HEK293 (cell line): ENCODE results near the gene BAIAP3.

Experiments used
- CTCF ChIA-PET: fragments of 350-600 bp; formaldehyde crosslinking; extraction: SDS; loops from one replicate; lab custom pipeline; 2021; ENCODE audit warnings: antibody characterized with exemption; lab: Yijun Ruan, JAX
- POLR2A ChIA-PET: fragments of 300-600 bp; formaldehyde crosslinking; extraction: SDS; loops from one replicate; lab custom pipeline; 2020; ENCODE audit warnings: antibody characterized with exemption, inconsistent platforms; lab: Yijun Ruan, JAX
- H3K27ac ChIP-seq: fragments of 200-500 bp; sonication (Bioruptor generic); 2 replicates; pipeline ENCODE4 v1.5.1; 2014; ENCODE audit warnings: low read depth, low read length, control low read depth, inconsistent platforms; ENCODE audit errors: extremely low read depth
- H3K36me3 ChIP-seq, 2 experiments: fragments of 200-500 bp in 1 of 2; sonication (Bioruptor generic) in 1 of 2; 1 replicate in 1 of 2; 2 replicates in 1 of 2; pipeline ENCODE4 v1.5.1; 2014 to 2017; ENCODE audit warnings: inconsistent platforms in 2 of 2, low read length in 2 of 2; ENCODE audit not compliant: control insufficient read depth in 2 of 2, insufficient read depth in 1 of 2
- H3K4me1 ChIP-seq: fragments of 200-500 bp; sonication (Bioruptor generic); 2 replicates; pipeline ENCODE4 v1.5.1; 2014; ENCODE audit warnings: mild to moderate bottlenecking, low read length, inconsistent platforms; ENCODE audit not compliant: control insufficient read depth, insufficient read depth
- H3K4me3 ChIP-seq: 2 replicates; pipeline ENCODE4 v1.5.1; 2011; ENCODE audit warnings: low read depth, mild to moderate bottlenecking, control low read depth, low read length, moderate library complexity
- H3K9me3 ChIP-seq: fragments of 200-500 bp; sonication (Bioruptor generic); 2 replicates; pipeline ENCODE4 v1.5.1; 2014; ENCODE audit warnings: low read depth, low read length, inconsistent platforms; ENCODE audit not compliant: control insufficient read depth, insufficient read depth
- GLI2 ChIP-seq: fragments of 450-650 bp; formaldehyde crosslinking; IDR thresholded peaks from 2 replicates; pipeline ENCODE4; 2017; ENCODE audit warnings: missing biosample characterization, missing genetic modification characterization, low read depth, borderline replicate concordance
- IKZF3 ChIP-seq: fragments of 450-650 bp; IDR thresholded peaks from 2 replicates; pipeline ENCODE4 v1.5.0; 2018; ENCODE audit warnings: missing biosample characterization, mild to moderate bottlenecking, missing genetic modification characterization, moderate library complexity
- YY2 ChIP-seq: fragments of 450-650 bp; formaldehyde crosslinking; IDR thresholded peaks from 2 replicates; pipeline ENCODE4 v1.5.1; 2016; ENCODE audit warnings: missing biosample characterization, missing genetic modification characterization
- ZNF138 ChIP-seq: fragments of 450-650 bp; formaldehyde crosslinking; IDR thresholded peaks from 2 replicates; pipeline ENCODE4 v1.5.1; 2016; ENCODE audit warnings: missing biosample characterization, missing genetic modification characterization, borderline replicate concordance
- ZNF571 ChIP-seq: fragments of 450-650 bp; formaldehyde crosslinking; IDR thresholded peaks from 2 replicates; pipeline ENCODE4 v1.5.0; 2017; ENCODE audit warnings: missing biosample characterization, missing genetic modification characterization
- ZNF837 ChIP-seq: fragments of 450-650 bp; formaldehyde crosslinking; IDR thresholded peaks from 2 replicates; pipeline ENCODE4 v1.5.1; 2016; ENCODE audit warnings: missing biosample characterization, missing genetic modification characterization
- TF ChIP-seq, protein P1 (sequence below): fragments of 450-650 bp; formaldehyde crosslinking; IDR thresholded peaks from 2 replicates; pipeline ENCODE4 v1.5.1; 2016; ENCODE audit warnings: missing biosample characterization, missing genetic modification characterization
- TF ChIP-seq, protein P2 (sequence below): fragments of 450-650 bp; formaldehyde crosslinking; IDR thresholded peaks from 2 replicates; pipeline ENCODE4 v1.5.1; 2016; ENCODE audit warnings: missing biosample characterization, missing genetic modification characterization, borderline replicate concordance
- TF ChIP-seq, protein P3 (sequence below): sonication (generic); formaldehyde crosslinking; IDR thresholded peaks from 2 replicates; pipeline ENCODE4 v1.8.1; 2022; ENCODE audit warnings: mild to moderate bottlenecking, moderate library complexity, missing genetic modification reagents
- TF ChIP-seq, protein P4 (sequence below): fragments of 450-650 bp; IDR thresholded peaks from 2 replicates; pipeline ENCODE4 v1.5.1; 2018; ENCODE audit warnings: missing biosample characterization, mild to moderate bottlenecking, missing genetic modification characterization

The BAIAP3 gene

DNA sequence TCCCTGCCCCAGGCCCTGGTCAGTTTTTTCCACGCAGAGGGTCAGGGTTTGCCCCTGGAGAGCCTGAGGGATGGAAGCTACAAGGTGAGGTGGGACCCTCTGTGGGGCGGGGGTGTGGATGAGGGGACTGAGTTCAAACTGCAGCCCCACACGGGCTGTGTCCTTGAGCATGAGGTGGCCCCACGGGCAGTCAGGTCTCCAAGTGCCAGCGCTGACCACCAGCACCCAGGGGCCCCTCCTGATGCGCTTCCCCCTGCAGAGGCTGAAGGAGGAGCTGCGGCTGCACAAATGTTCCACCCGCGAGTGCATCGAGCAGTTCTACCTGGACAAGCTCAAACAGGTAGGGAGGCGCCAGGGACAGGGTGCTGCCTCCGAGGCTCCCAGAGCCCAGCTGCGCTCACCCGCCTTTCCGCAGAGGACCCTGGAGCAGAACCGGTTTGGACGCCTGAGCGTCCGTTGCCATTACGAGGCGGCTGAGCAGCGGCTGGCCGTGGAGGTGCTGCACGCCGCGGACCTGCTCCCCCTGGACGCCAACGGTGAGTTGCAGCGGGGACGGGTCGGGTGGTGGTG, 13.9 kb downstream of the BAIAP3 start (continued):
- TF ChIP-seq, protein P1, sequence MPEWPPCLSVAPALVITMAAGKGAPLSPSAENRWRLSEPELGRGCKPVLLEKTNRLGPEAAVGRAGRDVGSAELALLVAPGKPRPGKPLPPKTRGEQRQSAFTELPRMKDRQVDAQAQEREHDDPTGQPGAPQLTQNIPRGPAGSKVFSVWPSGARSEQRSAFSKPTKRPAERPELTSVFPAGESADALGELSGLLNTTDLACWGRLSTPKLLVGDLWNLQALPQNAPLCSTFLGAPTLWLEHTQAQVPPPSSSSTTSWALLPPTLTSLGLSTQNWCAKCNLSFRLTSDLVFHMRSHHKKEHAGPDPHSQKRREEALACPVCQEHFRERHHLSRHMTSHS (tag by site-specific recombination) = no peak
- no peak for TF ChIP-seq GLI2 (tag by site-specific recombination)
- TF ChIP-seq, all 188 proteins: peak for 0

DNA sequence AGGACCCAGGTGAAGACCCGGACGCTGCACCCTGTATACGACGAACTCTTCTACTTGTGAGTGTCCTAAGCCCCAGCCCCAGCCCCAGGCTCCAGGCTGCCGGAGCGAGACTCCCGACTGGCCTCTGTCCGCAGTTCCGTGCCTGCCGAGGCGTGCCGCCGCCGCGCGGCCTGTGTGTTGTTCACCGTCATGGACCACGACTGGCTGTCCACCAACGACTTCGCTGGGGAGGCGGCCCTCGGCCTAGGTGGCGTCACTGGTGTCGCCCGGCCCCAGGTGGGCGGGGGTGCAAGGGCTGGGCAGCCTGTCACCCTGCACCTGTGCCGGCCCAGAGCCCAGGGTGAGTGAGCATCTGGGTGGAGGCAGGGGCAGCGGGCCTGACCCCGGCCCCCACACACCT, 14.5 kb downstream of the BAIAP3 start:
- POLR2A ChIA-PET = no interaction called here

DNA sequence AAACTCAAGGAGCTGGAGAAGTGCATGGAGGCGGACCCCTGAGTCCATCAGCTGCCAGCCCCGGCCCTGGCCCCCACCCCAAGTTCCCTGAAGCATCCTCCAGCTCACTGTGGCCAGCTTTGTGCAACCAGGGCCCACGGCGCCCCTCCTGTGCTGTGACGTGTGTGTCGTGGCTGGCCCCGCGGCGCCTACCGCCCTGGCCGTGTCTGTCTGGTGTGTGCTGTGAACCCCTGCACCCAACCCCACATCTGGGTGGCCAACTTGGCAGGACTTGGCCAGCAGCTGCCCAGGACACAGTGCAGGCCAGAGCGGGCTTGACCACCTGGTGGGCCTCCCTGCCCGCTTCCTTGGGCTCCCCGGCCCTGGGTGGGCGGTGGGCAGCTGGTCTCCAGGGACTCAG, 15.0 kb downstream of the BAIAP3 start:
- ChIA-PET POLR2A (interaction anchor here (0.6 kb wide), 1 partner anchor 263 kb away, joined by 4 read pairs; no protein-coding TSS in a partner anchor), CTCF (interaction anchor here (0.8 kb wide), 1 partner anchor 31 kb away, joined by 5 read pairs; no protein-coding TSS in a partner anchor)
- Histone ChIP-seq H3K27ac (no peak overlapping the region), H3K36me3 (peaks cover 0 to 34% of the 10 kb centered on the region in 2 experiments; a peak in 1 of 3 replicates)
- TF ChIP-seq, protein P2, sequence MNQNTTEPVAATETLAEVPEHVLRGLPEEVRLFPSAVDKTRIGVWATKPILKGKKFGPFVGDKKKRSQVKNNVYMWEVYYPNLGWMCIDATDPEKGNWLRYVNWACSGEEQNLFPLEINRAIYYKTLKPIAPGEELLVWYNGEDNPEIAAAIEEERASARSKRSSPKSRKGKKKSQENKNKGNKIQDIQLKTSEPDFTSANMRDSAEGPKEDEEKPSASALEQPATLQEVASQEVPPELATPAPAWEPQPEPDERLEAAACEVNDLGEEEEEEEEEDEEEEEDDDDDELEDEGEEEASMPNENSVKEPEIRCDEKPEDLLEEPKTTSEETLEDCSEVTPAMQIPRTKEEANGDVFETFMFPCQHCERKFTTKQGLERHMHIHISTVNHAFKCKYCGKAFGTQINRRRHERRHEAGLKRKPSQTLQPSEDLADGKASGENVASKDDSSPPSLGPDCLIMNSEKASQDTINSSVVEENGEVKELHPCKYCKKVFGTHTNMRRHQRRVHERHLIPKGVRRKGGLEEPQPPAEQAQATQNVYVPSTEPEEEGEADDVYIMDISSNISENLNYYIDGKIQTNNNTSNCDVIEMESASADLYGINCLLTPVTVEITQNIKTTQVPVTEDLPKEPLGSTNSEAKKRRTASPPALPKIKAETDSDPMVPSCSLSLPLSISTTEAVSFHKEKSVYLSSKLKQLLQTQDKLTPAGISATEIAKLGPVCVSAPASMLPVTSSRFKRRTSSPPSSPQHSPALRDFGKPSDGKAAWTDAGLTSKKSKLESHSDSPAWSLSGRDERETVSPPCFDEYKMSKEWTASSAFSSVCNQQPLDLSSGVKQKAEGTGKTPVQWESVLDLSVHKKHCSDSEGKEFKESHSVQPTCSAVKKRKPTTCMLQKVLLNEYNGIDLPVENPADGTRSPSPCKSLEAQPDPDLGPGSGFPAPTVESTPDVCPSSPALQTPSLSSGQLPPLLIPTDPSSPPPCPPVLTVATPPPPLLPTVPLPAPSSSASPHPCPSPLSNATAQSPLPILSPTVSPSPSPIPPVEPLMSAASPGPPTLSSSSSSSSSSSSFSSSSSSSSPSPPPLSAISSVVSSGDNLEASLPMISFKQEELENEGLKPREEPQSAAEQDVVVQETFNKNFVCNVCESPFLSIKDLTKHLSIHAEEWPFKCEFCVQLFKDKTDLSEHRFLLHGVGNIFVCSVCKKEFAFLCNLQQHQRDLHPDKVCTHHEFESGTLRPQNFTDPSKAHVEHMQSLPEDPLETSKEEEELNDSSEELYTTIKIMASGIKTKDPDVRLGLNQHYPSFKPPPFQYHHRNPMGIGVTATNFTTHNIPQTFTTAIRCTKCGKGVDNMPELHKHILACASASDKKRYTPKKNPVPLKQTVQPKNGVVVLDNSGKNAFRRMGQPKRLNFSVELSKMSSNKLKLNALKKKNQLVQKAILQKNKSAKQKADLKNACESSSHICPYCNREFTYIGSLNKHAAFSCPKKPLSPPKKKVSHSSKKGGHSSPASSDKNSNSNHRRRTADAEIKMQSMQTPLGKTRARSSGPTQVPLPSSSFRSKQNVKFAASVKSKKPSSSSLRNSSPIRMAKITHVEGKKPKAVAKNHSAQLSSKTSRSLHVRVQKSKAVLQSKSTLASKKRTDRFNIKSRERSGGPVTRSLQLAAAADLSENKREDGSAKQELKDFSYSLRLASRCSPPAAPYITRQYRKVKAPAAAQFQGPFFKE (tag by site-specific recombination) = no peak
- TF ChIP-seq ZNF837 (tag by site-specific recombination) = no peak
- no peak for TF ChIP-seq IKZF3 (tag by site-specific recombination)
- TF ChIP-seq, all 188 proteins: peak for 0
- peaks cover 5% of the 10 kb centered on the region; the same call in 1 of the 2 replicates for H3K4me1 ChIP-seq
- no peaks in the 10 kb centered on the region for H3K9me3 ChIP-seq
- H3K4me3 ChIP-seq = no peak overlapping the region

More for the DNA sequence above, 14.5 kb downstream of the BAIAP3 start:
- CTCF ChIA-PET = no interaction called here
- Histone ChIP-seq H3K36me3 (peaks cover 0 to 34% of the 10 kb centered on the region in 2 experiments; a peak in 1 of 3 replicates), H3K27ac (no peak overlapping the region), H3K4me3 (no peak overlapping the region), H3K9me3 (no peaks in the 10 kb centered on the region), H3K4me1 (peaks cover 5% of the 10 kb centered on the region; the same call in 1 of the 2 replicates)
- TF ChIP-seq ZNF138 = no peak
- TF ChIP-seq, protein P3, sequence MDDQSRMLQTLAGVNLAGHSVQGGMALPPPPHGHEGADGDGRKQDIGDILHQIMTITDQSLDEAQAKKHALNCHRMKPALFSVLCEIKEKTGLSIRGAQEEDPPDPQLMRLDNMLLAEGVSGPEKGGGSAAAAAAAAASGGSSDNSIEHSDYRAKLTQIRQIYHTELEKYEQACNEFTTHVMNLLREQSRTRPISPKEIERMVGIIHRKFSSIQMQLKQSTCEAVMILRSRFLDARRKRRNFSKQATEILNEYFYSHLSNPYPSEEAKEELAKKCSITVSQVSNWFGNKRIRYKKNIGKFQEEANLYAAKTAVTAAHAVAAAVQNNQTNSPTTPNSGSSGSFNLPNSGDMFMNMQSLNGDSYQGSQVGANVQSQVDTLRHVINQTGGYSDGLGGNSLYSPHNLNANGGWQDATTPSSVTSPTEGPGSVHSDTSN = 0 out of 2 replicates have a peak, but pooled peaks have one; percentile 39

DNA sequence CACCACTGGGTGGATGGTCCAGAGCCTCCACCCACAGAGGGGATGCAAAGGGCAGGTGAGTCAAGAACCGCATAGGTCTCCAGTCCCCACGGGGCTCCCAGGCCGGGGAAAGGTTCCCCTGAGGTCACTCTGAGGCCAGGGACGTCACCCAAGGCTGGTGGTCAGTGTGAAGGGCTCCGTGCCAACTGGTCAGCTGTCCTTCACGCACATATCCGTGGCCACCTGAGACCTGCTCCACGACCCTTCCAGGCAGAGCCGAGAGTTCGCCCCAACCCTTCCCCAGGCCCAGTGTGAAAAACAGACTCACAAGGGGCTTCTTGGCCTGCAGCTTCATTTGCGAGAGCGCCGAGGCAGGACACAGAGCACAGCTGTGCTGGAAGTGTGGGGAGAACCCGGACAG, 15.5 kb downstream of the BAIAP3 start:
- H3K27ac ChIP-seq = no peak overlapping the region
- peaks cover 5% of the 10 kb centered on the region; the same call in 1 of the 2 replicates for H3K4me1 ChIP-seq
- no peak overlapping the region for H3K4me3 ChIP-seq
- ChIA-PET CTCF (interaction anchor here (0.8 kb wide), 1 partner anchor 31 kb away, joined by 5 read pairs; no protein-coding TSS in a partner anchor), POLR2A (interaction anchor here (0.6 kb wide), 1 partner anchor 262 kb away, joined by 4 read pairs; no protein-coding TSS in a partner anchor)
- peaks cover 0 to 34% of the 10 kb centered on the region in 2 experiments; a peak in 1 of 3 replicates for H3K36me3 ChIP-seq
- no peaks in the 10 kb centered on the region for H3K9me3 ChIP-seq
- TF ChIP-seq ZNF571 (tag by site-specific recombination) = no peak
- TF ChIP-seq YY2 (tag by site-specific recombination) = no peak
- TF ChIP-seq, protein P4, sequence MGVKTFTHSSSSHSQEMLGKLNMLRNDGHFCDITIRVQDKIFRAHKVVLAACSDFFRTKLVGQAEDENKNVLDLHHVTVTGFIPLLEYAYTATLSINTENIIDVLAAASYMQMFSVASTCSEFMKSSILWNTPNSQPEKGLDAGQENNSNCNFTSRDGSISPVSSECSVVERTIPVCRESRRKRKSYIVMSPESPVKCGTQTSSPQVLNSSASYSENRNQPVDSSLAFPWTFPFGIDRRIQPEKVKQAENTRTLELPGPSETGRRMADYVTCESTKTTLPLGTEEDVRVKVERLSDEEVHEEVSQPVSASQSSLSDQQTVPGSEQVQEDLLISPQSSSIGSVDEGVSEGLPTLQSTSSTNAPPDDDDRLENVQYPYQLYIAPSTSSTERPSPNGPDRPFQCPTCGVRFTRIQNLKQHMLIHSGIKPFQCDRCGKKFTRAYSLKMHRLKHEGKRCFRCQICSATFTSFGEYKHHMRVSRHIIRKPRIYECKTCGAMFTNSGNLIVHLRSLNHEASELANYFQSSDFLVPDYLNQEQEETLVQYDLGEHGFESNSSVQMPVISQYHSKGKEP (tag by site-specific recombination) = no peak
